Liver (tissue), 9 donors: ENCODE data around the gene ERN2. TPM values are rescaled to one million over a fixed set of nuclear protein-coding genes. Genes with fewer than 3 reads are reported as not detected.
"Not testable (repeated sequence)": the region's sequence is repeated elsewhere in the genome, so short reads cannot be mapped to it uniquely, and the experiment has no call there.

Source experiments
- DNase-seq: peaks from one replicate; pipeline ENCODE4 v3.0.0-alpha.2; 2017; ENCODE audit warnings: low spot score
- H3K27ac ChIP-seq, 2 donors: one replicate each; pipeline ENCODE4 v1.7.0; 2013; ENCODE audit warnings: inconsistent platforms in 2 of 2, low read length in 2 of 2, control low read depth in 1 of 2, low read depth in 1 of 2, mild to moderate bottlenecking in 1 of 2
- H3K27me3 ChIP-seq, 4 donors: one replicate each; pipeline versions ENCODE4 v1.6.1 to v1.7.0; 2013; ENCODE audit warnings: low read length in 3 of 4, inconsistent platforms in 1 of 4, mild to moderate bottlenecking in 1 of 4, moderate library complexity in 1 of 4; ENCODE audit not compliant: control insufficient read depth in 4 of 4, insufficient read depth in 4 of 4
- H3K36me3 ChIP-seq, 4 donors: one replicate each; pipeline versions ENCODE4 v1.6.1 to v1.7.0; 2013; ENCODE audit warnings: low read length in 3 of 4, mild to moderate bottlenecking in 3 of 4, low read depth in 1 of 4, moderate library complexity in 1 of 4; ENCODE audit not compliant: control insufficient read depth in 4 of 4, insufficient read depth in 3 of 4
- H3K4me1 ChIP-seq, 4 donors: one replicate each; pipeline versions ENCODE4 v1.6.1 to v1.7.0; 2013; ENCODE audit warnings: low read length in 3 of 4, mild to moderate bottlenecking in 3 of 4, moderate library complexity in 1 of 4; ENCODE audit not compliant: control insufficient read depth in 4 of 4, insufficient read depth in 4 of 4
- H3K4me3 ChIP-seq, 3 donors: one replicate each; pipeline versions ENCODE4 v1.6.1 to v1.7.0; 2013; ENCODE audit warnings: low read length in 3 of 3, control low read depth in 1 of 3, low read depth in 1 of 3, mild to moderate bottlenecking in 1 of 3
- H3K9ac ChIP-seq, 2 donors: one replicate each; pipeline ENCODE4 v1.7.0; 2013; ENCODE audit warnings: low read length in 2 of 2, mild to moderate bottlenecking in 2 of 2, moderate library complexity in 2 of 2, control low read depth in 1 of 2, low read depth in 1 of 2
- H3K9me3 ChIP-seq, 4 donors: one replicate each; pipeline versions ENCODE4 v1.6.1 to v1.7.0; 2013; ENCODE audit warnings: low read length in 3 of 4; ENCODE audit not compliant: control insufficient read depth in 4 of 4
- CTCF ChIP-seq: fragments of 150-350 bp; IDR thresholded peaks from 2 replicates; pipeline ENCODE4 v1.5.1; 2017; ENCODE audit warnings: improper control_type of control experiment, low read depth, low read length; ENCODE audit not compliant: missing input control
- EGR1 ChIP-seq, 2 donors: IDR thresholded peaks; 2 replicates each; pipeline ENCODE4 v1.6.1; 2016 to 2018; ENCODE audit warnings: antibody characterized with exemption in 2 of 2, low read depth in 2 of 2
- FOXA1 ChIP-seq: IDR thresholded peaks from 2 replicates; pipeline ENCODE4 v1.6.1; 2016; ENCODE audit warnings: antibody characterized with exemption
- FOXA2 ChIP-seq: IDR thresholded peaks from 2 replicates; pipeline ENCODE4 v1.6.1; 2016; ENCODE audit warnings: antibody characterized with exemption
- GABPA ChIP-seq, 2 donors: IDR thresholded peaks in 1 of 2; conservative IDR thresholded peaks in 1 of 2; 2 replicates each; pipeline ENCODE4 v1.6.1; 2016; ENCODE audit warnings: antibody characterized with exemption in 2 of 2, mild to moderate bottlenecking in 1 of 2, moderate library complexity in 1 of 2
- HNF4G ChIP-seq: IDR thresholded peaks from 2 replicates; pipeline ENCODE4 v1.6.1; 2016; ENCODE audit warnings: antibody characterized with exemption
- JUND ChIP-seq, 2 donors: IDR thresholded peaks; 2 replicates each; pipeline ENCODE4 v1.6.1; 2016; ENCODE audit warnings: antibody characterized with exemption in 2 of 2
- NR2F2 ChIP-seq: IDR thresholded peaks from 2 replicates; pipeline ENCODE4 v1.6.1; 2016; ENCODE audit warnings: antibody characterized with exemption
- RAD21 ChIP-seq, 2 donors: IDR thresholded peaks; 2 replicates each; pipeline ENCODE4 v1.6.1; 2016; ENCODE audit warnings: antibody characterized with exemption in 2 of 2, mild to moderate bottlenecking in 2 of 2
- REST ChIP-seq: IDR thresholded peaks from 2 replicates; pipeline ENCODE4 v1.6.1; 2016; ENCODE audit warnings: antibody characterized with exemption, mild to moderate bottlenecking
- RXRA ChIP-seq, 2 donors: IDR thresholded peaks; 2 replicates each; pipeline ENCODE4 v1.6.1; 2017 to 2018; ENCODE audit warnings: antibody characterized with exemption in 2 of 2, mild to moderate bottlenecking in 1 of 2
- SP1 ChIP-seq: IDR thresholded peaks from 2 replicates; pipeline ENCODE4 v1.6.1; 2018; ENCODE audit warnings: antibody characterized with exemption, mild to moderate bottlenecking
- TAF1 ChIP-seq: conservative IDR thresholded peaks from 2 replicates; pipeline ENCODE4 v1.6.1; 2016; ENCODE audit warnings: antibody characterized with exemption, mild to moderate bottlenecking
- ZBTB33 ChIP-seq: IDR thresholded peaks from 2 replicates; pipeline ENCODE4 v1.6.1; 2016; ENCODE audit warnings: antibody characterized with exemption
- WGBS: extraction: QIAGEN DNeasy Blood & Tissue Kit; methylation state at CpG from one replicate; pipeline ENCODE4 v1.1.7; 2013; 5-methylcytosine and 5-hydroxymethylcytosine counted together
- polyA plus RNA-seq, 2 donors: library from polyadenylated mRNA; stranded (reverse) in 1 of 2; unstranded in 1 of 2; fragments of 200-250 nt in 1 of 2; fragments of >200 nt in 1 of 2; fragmentation: Nextera tagmentation in 1 of 2; extraction: Ambion mirVana in 1 of 2; gene quantifications; one replicate each; pipeline versions ENCODE4 v1.2.1 to v1.2.3, GENCODE V29; 2013 to 2015
- total RNA-seq, 2 donors: library from RNA; depleted of rRNA; stranded (reverse); fragments of >200 nt; gene quantifications; one replicate each; pipeline ENCODE4 v1.2.3, GENCODE V29; 2014
- TF ChIP-seq, protein P1 (sequence below): IDR thresholded peaks from 2 replicates; pipeline ENCODE4 v1.6.1; 2016; ENCODE audit warnings: antibody characterized with exemption
- donor health status: healthy.
- donor health status: healthy.
- donor health status: healthy.
- donor health status: healthy.
- donor health status: healthy.

ERN2 gene
- total and polyA plus RNA-seq, 4 donors, result 0.01 to 0.17 TPM; not detected in 2

- Histone ChIP-seq H3K4me1 (peaks cover 0 to 4% (median 1%) of the 10 kb centered on the region in 4 donors), H3K27ac (no peak overlapping the region), H3K9me3 (no peaks in the 10 kb centered on the region), H3K36me3 (no peaks in the 10 kb centered on the region), H3K4me3 (peak overlapping the region in 1 of 3 donors; percentile 6), H3K9ac (no peak overlapping the region), H3K27me3 (peaks cover 0 to 6% (median 5%) of the 10 kb centered on the region in 4 donors)
- TF ChIP-seq CTCF, result no peak
- TF ChIP-seq FOXA1, result no peak
- TF ChIP-seq NR2F2, result no peak
- TF ChIP-seq TAF1, result no peak
- TF ChIP-seq REST, result no peak
- TF ChIP-seq HNF4G, result no peak
- no peak for TF ChIP-seq RXRA (IDR thresholded peaks at IDR 0.05)
- no peak for TF ChIP-seq FOXA2
- TF ChIP-seq, protein P1, sequence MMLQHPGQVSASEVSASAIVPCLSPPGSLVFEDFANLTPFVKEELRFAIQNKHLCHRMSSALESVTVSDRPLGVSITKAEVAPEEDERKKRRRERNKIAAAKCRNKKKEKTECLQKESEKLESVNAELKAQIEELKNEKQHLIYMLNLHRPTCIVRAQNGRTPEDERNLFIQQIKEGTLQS, result no peak
- TF ChIP-seq RAD21 (IDR thresholded peaks at IDR 0.05), result no peak
- no peak for TF ChIP-seq JUND (IDR thresholded peaks at IDR 0.05)
- no peak for TF ChIP-seq EGR1 (IDR thresholded peaks at IDR 0.05; ENCODE audit: low read depth in 2 of 2)
- 47% methylated on average over 17 of the region's 17 CpGs for WGBS
- DNase-seq, result no peak
Measured at GRCh38 chr16:23753908-23754593, 41.0 kb upstream of the ERN2 start.

DNA sequence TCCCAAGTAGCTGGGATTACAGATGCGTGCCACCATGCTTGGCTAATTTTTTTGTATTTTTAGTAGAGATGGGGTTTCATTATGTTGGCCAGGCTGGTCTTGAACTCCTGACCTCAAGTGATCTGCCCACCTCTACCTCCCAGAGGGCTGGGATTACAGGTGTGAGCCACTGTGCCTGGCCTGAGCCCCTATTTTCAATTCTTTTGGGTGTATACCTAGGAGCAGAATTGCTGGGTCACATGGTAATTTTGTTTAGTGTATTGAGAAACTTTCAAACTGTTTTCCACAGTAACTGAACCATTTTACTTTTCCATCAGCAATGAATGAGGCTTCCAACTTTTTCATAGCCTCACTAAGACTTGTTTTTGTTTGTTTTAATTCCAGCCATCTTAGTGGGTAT, 38.0 kb upstream of the ERN2 start:
- 92% methylated on average over 1 of the region's 1 CpG for WGBS
- not testable (repeated sequence) for H3K9ac ChIP-seq, H3K36me3 ChIP-seq, DNase-seq, H3K4me3 ChIP-seq, H3K27ac ChIP-seq, H3K27me3 ChIP-seq, H3K9me3 ChIP-seq, H3K4me1 ChIP-seq

- WGBS, result 47% methylated on average over 1 of the region's 1 CpG
- Histone ChIP-seq H3K27ac (no peak overlapping the region), H3K4me3 (no peak overlapping the region), H3K9me3 (no peaks in the 10 kb centered on the region), H3K36me3 (no peaks in the 10 kb centered on the region), H3K27me3 (peaks cover 0 to 4% (median 0%) of the 10 kb centered on the region in 4 donors), H3K9ac (no peak overlapping the region), H3K4me1 (no peaks in the 10 kb centered on the region)
- no peak for TF ChIP-seq FOXA2
- no peak for TF ChIP-seq FOXA1
- no peak for TF ChIP-seq JUND (IDR thresholded peaks at IDR 0.05)
- TF ChIP-seq SP1, result no peak
- TF ChIP-seq ZBTB33, result no peak
- no peak for TF ChIP-seq GABPA (IDR thresholded peaks at IDR 0.05 in 1 of 2, conservative IDR thresholded peaks at IDR 0.05 in 1 of 2)
- TF ChIP-seq NR2F2, result no peak
- TF ChIP-seq, protein P1, result no peak
- TF ChIP-seq HNF4G, result no peak
- no peak for TF ChIP-seq RAD21 (IDR thresholded peaks at IDR 0.05)
- DNase-seq, result no peak
Measured at GRCh38 chr16:23748630-23749029, 35.6 kb upstream of the ERN2 start.
